HG03439 (cell line): Measurements from ENCODE around the gene STK25.

ENCODE experiments used
- ATAC-seq: cut with Tn5 transposase; IDR thresholded peaks from one replicate; pipeline ENCODE4 v1.9.1; 2021; ENCODE audit warnings: mild to moderate bottlenecking, moderate library complexity; ENCODE audit not compliant: unreplicated experiment

STK25 gene

DNA sequence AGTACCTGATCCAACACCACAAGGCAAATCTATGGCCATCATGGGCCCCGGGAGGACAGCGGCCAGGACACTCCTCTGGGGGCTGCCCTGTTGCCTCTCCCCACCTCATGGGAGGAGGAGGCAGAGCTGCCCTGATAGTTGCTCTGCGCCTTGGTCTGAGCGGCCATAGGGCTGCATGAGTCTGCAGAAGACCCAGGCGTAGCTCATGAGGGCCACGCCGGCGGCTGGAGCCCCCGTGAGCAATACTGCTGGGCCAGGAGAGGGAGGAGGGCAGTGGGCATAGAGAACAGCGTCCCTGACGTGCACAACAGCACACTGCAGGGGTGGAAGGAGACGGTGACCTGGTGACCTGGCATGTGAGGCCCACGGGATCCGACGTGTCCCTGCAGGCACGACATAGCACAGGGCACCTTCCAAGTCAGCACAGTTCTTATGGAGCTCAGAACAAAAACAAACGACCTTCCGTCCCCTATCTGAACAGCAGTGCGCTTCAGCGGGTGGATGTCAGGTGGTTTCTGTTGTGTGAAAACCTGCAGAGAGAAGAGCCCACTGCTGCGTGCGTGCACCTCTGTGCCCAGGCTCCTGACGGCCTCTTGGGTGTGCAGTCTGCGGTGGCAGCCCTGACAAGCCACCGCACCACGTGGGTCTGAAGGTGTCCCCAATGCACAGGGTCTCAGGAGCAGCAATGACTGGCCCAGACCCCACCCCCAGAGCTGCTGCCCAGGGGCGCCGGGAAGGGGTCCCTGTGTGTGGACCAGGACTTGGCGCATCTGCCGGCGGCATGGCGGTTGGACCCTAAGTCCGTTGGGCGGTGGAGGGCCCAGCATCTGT, 13.0 kb downstream of the STK25 start:
- no peak for ATAC-seq

DNA sequence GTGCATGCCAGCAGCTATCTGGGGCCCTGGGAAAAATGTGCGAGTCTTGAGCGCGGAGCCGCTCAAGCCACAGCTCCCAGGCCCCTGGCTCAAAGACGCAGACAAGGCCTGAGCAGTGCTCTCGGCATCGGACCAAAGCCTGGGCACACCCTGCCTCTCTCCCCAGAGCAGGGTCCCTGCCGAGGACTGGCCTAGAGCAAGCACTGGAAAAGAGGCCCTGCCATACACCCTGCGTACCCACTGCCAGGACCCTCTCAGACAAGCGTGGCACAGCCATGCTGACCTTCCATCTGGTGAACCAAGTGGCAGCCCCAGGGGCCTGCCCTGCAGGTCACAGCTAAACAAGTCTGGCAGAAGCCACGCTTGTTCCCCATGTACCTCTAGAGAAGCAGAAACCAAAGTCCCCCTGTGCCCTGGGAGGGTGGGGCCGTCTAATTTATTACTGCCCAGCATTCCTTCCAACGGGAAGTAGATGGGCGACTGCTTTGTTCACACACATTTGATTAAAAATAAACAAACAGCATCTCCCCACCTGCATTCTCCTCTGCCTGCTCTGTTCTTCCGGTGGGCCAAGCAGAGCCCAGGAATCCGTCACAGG, 14.0 kb downstream of the STK25 start:
- ATAC-seq, result no peak

DNA sequence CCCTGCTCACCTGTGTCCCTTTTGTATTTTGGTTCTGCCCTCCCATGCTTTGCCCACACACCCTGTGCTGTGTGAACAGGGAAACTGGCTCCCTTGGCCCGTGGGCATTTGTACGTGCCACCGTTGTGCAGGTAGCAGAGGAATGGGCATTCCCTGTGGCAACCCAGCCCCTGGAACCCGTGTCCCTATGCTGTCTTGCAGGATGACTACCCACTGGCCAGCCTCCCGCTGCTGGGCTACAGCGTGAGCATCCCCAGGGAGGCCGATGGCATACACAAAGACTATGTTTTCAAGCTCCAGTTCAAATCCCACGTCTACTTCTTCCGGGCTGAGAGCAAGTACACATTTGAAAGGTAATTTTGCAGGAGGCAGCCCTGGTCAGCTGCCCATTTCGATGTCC, 15.3 kb downstream of the STK25 start:
- no peak for ATAC-seq

DNA sequence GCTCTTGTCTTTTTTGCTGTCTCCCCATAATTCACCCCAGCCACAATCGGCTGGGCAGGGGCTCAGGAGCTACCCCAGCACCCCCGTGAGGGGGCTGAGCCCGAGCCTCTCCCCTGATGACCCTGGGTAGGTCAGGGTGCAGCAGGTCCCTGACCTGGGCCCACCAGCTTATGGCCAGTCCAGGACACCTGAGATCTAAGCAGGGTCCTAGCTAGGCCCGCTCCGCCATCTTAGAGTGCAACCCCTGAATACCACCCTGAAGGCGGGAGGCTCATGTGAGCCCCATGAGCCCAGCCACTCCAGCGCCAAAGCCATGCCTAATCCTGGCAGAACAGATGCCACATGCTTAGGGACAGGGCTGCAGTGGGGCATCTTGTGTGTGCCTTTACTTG, 16.2 kb downstream of the STK25 start:
- no peak for ATAC-seq

DNA sequence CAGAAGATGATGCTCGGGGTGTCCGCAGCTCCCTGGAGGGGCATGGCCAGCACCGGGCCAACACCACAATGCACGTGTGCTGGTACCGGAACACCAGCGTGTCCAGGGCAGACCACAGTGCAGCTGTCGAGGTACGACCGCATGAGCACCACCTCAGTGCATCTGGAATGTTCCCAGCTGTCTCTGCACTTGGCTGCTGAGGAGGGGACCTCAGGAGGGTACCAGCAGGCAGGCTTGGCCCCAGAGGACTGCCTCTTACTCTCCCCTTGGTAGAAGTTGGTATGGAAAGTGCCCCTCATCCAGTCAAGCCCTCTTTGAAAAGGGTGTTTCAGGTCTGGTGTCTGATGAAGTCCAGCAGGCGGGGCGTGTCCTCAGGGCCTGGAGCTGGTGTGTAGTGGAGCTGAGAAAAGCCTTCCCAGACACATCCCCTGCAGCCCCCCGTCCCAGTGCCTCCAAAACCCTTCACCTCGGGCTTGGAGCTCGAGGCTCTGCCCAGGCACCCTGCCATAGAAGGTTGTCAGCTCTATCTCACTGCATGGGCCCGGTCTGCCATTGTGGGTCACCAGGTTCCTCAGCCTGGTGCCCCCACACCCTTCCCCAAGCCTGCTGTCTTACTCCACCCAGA, 16.7 kb downstream of the STK25 start:
- ATAC-seq, result no peak

DNA sequence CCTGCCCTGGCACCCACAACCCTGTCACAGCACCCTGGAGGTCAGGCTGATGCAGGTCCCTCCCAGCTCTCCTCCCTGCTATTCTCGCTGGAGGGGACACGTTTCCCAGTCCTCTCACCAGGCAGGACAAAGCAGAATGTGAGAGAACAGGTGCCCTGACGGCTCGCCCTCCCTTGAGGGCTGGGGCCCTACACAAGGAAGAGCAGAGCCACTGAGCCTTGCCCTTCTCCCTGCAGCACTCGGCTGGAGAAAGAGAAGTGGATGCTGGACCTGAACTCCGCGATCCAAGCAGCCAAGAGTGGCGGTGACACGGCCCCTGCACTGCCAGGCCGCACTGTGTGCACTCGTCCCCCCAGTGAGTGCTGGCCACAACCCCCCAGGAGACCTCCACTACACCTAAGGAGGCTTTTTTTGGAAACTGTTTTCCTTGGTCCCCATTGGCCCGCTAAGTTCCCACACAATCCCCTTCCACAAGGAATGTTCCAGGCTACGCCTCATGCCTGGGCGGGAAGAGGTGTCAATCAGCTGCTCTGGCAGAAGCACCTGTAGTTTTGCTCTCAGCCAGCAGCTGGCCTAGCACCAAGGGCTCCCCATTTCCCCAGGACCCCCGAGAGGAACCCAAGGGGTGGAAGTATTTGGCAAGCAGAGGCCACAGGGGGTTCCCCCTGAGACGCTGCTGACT, 17.4 kb downstream of the STK25 start:
- ATAC-seq, result no peak

DNA sequence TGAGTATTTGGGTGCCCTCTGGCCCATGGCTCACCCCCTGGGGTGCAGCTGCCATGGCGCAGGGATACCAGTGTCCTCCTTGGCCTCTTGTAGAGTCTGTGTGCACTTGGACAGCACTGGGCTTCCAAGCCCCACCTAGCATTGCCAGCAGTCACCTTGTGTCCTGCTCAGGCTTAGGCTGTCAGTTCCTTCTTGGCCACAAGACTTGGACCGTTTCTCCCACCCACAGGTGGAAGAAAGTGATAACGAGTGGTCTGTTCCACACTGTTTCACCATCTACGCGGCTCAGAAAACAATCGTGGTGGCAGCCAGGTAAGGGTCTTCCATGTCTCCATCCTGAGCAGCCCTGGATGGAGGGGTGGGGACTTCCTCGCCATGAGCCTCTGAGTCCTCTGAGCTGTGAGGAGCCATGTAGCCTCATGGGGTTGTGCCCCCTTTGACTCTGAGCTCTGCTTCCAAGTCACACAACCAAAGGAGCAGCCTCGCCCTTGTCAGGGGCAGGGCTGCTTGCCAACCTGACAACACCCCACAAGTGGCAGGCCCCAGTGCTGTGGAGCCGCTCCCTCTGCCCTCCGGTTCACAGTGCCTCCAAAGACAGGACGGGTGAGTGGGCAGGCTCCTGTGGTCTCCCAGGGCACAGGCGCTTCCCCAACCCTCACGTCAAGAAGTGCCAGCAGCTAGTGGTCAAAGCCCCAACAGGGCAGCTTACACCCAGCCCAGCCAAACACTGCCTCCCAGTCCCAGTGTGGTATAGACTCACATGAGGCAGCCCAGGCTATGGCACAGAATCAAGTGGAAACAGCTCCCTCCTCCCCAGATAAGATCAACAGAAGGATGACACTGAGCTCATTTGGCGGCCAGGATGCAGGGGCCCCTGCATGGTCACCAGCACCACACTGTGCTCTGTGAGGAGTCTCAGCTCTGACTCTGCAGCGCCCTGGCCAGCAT, 18.4 kb downstream of the STK25 start:
- no peak for ATAC-seq

DNA sequence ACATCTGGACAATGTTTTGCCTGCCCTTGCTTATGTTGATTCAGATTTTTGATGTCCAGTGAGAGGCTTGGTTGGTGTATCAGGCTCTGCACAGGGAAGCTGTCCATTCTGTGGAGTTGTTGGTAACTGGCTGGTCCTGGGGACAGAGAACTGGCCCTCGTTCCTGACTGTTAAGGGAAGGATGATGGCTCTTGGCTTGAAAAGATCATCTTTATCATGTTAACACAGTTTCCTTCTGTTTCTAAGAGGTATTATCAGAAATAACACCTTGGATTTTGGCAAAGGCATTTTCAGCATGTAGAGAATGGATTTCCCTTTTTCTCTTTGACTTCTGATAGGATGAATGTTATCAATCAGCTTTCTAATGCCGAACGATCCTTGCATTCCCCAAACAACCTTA, 19.3 kb downstream of the STK25 start:
- ATAC-seq, result no peak

DNA sequence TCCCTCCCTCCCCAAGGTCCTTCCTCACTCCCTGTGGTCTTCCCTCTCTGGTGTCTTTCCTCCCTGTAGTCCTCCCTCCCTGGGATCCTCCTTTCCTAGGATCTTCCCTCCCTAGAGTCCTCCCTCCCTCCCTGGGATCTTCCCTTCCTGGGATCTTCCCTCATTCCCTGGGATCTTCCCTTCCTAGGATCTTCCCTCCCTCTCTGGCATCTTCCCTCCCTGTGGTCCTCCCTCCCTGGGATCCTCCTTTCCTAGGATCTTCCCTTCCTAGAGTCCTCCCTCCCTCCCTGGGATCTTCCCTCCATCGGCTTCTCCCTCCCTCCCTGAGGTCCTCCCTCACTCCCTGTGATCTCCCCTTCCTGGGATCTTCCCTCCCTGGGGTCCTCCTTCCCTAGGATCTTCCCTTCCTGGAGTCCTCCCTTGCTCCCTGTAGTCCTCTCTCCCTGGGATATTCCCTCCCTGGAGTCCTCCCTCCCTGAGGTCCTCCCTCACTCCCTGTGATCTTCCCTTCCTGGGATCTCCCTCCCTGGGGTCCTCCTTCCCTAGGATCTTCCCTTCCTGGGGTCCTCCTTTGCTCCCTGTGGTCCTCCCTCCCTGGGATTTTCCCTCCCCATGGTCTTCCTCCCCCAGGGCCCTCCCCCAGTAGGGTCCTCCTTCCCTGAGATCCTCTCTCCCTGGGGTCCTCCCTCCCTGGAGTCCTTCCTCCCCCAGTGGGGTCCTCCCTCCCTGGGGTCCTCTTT, 23.0 kb downstream of the STK25 start:
- ATAC-seq, result no peak

DNA sequence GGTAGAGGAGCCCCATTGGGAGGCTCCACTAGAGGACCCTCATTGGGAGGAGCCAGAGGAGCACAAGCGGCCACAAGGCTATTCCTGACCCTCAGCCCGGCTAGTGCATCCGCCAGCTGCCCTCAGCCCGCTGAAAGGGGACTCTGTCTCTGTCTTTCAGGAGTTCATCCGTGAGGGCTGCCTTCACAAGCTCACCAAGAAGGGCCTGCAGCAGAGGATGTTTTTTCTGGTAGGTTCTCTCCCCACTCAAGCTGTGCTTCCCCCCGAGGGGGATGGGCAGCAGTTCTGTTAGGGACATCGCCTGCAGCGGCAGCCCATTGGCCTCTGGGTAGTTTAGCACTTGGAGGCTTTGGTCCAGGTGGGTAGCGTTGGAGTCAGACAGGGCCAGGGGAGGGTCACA, 25.1 kb downstream of the STK25 start:
- no peak for ATAC-seq

DNA sequence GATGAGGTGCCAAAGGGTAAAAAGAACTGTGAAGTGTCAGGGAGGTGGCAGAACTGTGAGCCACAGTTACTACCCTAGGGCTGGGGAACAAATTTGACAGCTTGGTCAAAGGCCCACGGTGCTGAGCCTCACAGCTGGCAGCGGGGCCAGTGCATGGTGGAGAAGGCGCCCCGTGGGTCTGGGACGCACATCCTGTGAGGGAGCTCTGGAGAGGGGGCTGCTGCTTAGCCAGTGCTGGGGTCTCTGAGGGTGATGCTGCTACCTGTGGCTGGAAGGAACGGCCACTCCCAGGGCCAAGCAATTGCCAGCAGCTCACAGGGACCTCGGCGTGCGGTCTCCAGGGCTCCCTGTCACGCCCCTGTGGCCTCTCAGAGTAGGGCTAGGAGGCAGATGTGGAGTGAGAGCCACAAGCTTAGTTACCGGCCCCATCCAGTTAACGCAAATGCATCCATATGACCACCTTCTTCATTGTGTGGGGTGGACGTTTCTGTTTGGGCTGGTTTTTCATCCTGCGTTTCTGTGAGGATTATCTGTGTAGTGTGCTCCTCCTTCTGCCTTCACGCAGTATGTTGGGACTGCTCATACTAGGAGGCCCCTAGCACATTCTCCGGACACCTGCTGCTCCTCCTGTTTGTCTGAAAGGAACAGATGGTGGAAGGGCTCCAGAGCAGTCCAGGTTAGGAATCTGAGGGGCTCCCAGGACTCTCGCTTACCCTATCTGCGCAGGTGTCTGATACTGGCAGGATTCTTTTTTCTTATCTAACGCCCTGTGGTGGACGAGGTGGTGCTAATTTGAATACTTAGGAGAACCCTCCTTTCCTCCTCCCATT, 26.0 kb downstream of the STK25 start:
- ATAC-seq, result no peak

DNA sequence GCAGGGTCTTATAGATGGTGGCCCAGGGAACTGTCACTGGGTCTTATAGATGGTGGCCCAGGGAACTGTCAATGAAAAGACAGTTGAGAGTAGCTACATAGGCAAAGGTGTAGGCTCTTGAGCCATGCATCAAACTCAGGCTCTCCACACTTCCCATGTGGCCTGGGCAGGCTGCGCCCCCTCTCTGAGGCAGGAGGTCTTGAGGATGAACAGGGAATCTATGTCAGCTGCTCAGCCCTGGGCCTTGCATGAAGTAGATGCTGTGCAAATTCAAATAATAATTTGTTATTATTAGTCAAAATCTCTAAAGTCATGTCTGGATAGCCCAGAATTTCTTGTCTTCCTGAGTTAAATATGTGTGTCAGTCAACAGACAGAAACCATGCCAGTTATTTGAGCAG, 26.7 kb downstream of the STK25 start:
- no peak for ATAC-seq

DNA sequence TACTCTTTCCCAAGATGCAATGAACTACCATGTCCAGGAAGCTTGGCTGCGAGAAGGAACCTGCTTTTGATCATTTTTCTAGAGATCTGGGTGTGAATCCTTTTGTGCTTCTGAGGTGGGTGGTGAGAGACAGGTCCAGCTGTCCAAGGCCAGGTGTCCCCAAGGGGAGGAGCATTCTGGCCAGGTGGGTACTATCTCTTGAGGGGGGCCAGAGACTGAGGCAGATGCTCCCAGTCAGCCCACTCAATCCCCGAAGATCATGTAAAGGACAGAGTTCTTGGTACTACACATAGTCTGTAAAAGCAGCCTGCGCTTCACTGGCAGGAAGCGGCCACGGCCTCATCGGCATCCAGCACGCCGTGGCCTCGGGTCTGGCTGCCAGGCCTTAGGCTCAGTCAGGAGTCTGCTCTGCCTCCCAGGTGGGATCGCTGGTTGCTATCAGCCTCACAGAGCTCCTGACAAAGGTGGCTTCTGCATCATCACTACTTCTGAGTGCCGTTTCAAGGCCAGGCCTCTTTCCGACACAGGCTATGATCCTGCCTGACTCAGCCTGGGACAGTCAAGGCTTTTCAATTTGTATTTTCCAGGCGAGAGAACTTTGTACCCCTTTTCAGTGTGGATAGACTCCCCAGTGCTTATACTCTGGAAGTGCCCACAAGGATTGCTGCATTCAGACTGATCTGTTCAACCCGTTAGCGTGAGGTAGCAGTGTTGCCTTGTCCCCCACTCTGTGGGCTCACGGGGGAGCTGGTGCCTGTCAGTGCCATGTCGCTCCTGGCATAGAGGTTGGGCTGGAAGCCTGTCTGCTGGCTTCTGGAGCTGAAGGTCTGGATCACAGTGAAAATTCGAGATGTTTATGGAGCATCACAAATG, 29.1 kb downstream of the STK25 start:
- ATAC-seq, result no peak

DNA sequence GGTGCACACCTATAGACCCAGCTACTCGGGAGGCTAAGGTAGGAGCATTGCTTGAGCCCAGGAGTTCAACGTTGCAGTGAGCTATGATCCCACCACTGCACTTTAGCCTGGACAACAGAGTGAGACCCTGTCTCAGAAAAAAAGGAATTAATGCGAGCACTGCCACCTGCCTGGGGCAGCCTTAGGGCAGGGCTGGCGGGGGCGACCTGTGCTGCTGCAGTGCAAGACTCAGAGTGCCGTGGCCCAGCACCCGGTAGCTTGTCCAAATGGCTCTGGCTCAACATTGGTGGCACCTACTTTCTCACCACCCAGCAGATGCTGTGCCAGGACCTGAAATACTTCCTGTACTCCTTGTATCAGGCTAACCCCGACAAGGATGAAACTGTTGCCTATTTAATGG, 30.2 kb downstream of the STK25 start:
- ATAC-seq, result no peak

DNA sequence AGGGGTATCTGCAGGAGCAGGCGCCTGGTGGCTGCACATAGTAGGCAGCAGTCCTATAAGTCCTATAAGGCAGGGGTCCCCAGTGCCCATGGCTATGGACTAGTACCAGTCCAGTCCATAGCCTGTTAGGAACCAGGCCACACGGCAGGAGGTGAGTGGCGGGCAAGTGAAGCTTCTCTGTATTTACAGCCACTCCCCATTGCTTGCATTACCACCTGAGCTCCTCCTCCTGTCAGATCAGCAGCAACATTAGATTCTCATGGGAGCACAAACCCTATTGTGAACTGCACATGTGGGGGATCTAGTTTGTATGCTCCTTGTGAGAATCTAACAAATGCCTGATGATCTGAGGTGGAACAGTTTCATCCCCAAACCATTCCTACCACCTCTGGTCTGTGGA, 33.1 kb downstream of the STK25 start:
- no peak for ATAC-seq

DNA sequence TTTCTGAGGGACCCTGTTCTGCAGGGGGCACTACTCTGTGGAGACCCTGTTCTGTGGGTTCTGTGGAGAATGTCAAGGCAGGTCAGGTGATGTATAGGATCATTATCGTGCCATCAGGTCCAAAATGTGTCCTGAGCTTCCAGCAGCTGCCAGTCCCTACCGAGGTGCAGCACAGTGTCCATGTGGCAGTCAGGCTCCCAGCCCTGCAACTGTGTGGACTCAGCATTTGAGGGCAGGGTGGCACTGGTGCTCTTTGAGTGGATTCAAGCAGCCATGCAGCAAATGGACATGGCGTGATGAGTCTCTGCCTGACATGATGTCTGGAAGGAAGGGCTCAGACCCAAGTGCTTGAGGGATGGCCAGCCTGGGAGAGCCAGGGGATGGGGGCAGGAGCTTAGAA, 35.0 kb downstream of the STK25 start:
- ATAC-seq, result no peak

DNA sequence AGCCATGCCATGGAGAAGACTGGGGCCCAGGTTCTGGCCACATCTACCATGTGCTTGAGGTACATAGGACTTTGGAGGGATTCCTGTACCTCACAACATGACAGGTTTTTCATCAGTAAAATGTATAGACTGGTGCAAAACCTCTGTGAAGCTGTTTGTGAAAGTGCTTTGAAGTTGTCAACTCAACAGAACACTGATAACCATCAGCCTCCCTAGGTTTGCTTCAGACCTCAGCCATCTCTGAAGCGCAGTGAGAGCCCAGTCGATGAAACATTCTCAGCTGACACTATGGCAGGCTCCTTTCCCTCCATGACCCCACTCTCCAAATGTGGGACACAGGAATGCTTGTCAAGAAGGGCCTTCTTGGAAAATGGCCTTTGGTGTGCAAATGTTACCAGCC, 38.6 kb downstream of the STK25 start:
- ATAC-seq, result no peak

DNA sequence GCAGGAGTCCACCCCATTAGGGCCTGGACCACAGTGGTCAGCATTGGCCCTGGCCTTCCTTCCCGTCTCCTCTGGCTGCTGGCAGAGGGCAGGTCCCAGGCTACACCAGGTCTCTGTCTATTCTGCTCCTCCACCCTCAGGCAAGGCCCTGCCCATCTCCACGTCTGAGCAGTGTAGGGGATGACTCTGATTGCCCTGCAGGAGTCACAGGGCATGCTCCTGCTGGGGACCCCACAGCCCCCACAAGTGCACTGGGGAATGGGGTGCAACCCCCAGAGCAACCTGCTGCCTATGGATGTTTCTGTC, 40.0 kb downstream of the STK25 start:
- ATAC-seq, result no peak
